Left lung (tissue), 10 donors: ENCODE results near the gene DLGAP4. TPM values are rescaled to one million over a fixed set of nuclear protein-coding genes. Genes with fewer than 3 reads are reported as not detected.
"Not testable (repeated sequence)": the region's sequence is repeated elsewhere in the genome, so short reads cannot be mapped to it uniquely, and the experiment has no call there.

Source experiments
- ATAC-seq: fragments of 200-7000 bp; cut with Tn5 transposase; one replicate; pipeline ENCODE4 v1.9.1; 2020; ENCODE audit warnings: moderate library complexity
- DNase-seq, 4 donors: peaks; one replicate each; pipeline ENCODE4 v3.0.0-alpha.2; 2013 to 2020
- H3K27ac ChIP-seq, 2 donors: fragments of 200-600 bp; sonication (generic) in 1 of 2; one replicate each; pipeline versions ENCODE4 v1.5.0 to v1.8.0; 2020 to 2021
- H3K27me3 ChIP-seq, 2 donors: fragments of 200-600 bp; sonication (generic) in 1 of 2; one replicate each; pipeline versions ENCODE4 v1.5.0 to v1.8.0; 2020 to 2021
- H3K36me3 ChIP-seq, 2 donors: fragments of 200-600 bp; sonication (generic) in 1 of 2; one replicate each; pipeline versions ENCODE4 v1.5.0 to v1.8.0; 2020 to 2021
- H3K4me1 ChIP-seq, 2 donors: fragments of 200-600 bp; one replicate each; pipeline ENCODE4 v1.8.0; 2021
- H3K4me3 ChIP-seq, 2 donors: fragments of 200-600 bp; sonication (generic) in 1 of 2; one replicate each; pipeline versions ENCODE4 v1.5.0 to v1.8.0; 2020 to 2021; ENCODE audit warnings: mild to moderate bottlenecking in 1 of 2
- H3K9me3 ChIP-seq, 2 donors: fragments of 200-600 bp; sonication (generic) in 1 of 2; one replicate each; pipeline versions ENCODE4 v1.5.0 to v1.8.0; 2020 to 2021
- intact Hi-C, 2 donors: fragments of 100-400 bp; cut with DNase I; formaldehyde crosslinking; loops; one replicate each; pipeline versions ENCODE4 v1.11.2 to v1.14.2; 2022
- polyA plus RNA-seq, 6 donors: library from polyadenylated mRNA; unstranded; fragments of 120-200 nt; gene quantifications; one replicate each; pipeline ENCODE4 v1.2.1, GENCODE V29; 2013; ENCODE audit not compliant: insufficient read length in 6 of 6
- total RNA-seq, 2 donors: library from RNA; stranded (reverse); fragmentation: NEBNext Ultra II Directional; extraction: Animal tissue kit (Norgen Biotek cat#: 25700); gene quantifications; one replicate each; pipeline ENCODE4 v1.2.1, GENCODE V29; 2021
- TF ChIP-seq, protein P1 (sequence below), 2 donors: fragments of 200-600 bp; sonication (generic) in 1 of 2; IDR thresholded peaks; one replicate each; pipeline versions ENCODE4 v1.5.0 to v1.8.0; 2021; ENCODE audit warnings: antibody characterized with exemption in 2 of 2
- donor health status: DM: no; HTN: yes; CAD: no.
- donor health status: DM: no; HTN: no; CAD: no.

Gene DLGAP4
- total and polyA plus RNA-seq, 8 donors, result 53.5 to 84.3 (median 72.1) TPM

DNA sequence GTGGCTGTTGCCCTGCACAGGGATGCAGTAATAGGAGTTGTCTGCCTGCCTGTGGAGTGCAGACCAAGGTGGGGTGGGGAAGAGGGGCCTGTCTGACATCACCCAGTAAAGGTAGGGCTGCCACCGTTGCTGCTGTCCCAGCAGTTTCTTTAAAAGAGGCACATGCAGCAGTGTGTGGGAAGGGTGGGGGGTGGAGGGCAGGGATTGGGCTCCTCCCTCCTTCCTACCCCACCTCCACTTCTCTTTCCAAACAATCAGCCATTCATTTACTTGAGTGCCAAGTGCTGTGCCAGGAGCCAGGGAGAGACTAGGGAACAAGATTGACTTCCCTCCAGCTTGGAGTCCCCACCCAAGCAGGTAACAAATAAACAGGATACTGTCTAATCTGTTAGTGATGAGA, 168.4 kb downstream of the DLGAP4 start:
- intact Hi-C loops, result no loop called here

DNA sequence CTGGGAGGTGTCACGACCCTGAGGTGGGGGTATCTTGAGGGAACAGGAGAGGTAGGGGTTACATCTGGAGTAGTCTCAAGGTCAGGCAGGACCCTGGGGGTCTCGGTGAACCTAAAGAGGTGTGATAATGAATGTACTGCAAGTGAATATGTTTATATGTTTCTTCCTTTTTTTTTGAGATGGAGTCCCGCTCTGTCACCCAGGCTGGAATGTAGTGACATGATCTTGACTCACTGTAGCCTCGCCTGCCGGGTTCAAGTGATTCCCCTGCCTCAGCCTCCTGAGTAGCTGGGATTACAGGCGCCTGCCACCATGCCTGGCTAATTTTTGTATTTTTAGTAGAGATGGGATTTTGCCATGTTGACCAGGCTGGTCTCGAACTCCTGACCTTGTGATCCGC, 168.9 kb downstream of the DLGAP4 start:
- H3K4me3 ChIP-seq, ATAC-seq, H3K27me3 ChIP-seq, H3K9me3 ChIP-seq, intact Hi-C loops, DNase-seq, H3K36me3 ChIP-seq: not testable (repeated sequence)
- H3K4me1 ChIP-seq, result peaks cover 34 to 84% of the 10 kb centered on the region in 2 donors
- peak overlapping the region; percentile 31 to 42 for H3K27ac ChIP-seq

More for the DNA sequence above, 168.4 kb downstream of the DLGAP4 start:
- Histone ChIP-seq H3K27ac (peak overlapping the region; percentile 42 to 72), H3K27me3 (no peaks in the 10 kb centered on the region), H3K9me3 (no peaks in the 10 kb centered on the region), H3K36me3 (no peaks in the 10 kb centered on the region), H3K4me1 (peaks cover 33 to 87% of the 10 kb centered on the region in 2 donors), H3K4me3 (no peak overlapping the region)
- peak; percentile 57 for ATAC-seq
- no peak for DNase-seq
- TF ChIP-seq, protein P1, sequence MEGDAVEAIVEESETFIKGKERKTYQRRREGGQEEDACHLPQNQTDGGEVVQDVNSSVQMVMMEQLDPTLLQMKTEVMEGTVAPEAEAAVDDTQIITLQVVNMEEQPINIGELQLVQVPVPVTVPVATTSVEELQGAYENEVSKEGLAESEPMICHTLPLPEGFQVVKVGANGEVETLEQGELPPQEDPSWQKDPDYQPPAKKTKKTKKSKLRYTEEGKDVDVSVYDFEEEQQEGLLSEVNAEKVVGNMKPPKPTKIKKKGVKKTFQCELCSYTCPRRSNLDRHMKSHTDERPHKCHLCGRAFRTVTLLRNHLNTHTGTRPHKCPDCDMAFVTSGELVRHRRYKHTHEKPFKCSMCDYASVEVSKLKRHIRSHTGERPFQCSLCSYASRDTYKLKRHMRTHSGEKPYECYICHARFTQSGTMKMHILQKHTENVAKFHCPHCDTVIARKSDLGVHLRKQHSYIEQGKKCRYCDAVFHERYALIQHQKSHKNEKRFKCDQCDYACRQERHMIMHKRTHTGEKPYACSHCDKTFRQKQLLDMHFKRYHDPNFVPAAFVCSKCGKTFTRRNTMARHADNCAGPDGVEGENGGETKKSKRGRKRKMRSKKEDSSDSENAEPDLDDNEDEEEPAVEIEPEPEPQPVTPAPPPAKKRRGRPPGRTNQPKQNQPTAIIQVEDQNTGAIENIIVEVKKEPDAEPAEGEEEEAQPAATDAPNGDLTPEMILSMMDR (IDR thresholded peaks at IDR 0.05), result no peak

DNA sequence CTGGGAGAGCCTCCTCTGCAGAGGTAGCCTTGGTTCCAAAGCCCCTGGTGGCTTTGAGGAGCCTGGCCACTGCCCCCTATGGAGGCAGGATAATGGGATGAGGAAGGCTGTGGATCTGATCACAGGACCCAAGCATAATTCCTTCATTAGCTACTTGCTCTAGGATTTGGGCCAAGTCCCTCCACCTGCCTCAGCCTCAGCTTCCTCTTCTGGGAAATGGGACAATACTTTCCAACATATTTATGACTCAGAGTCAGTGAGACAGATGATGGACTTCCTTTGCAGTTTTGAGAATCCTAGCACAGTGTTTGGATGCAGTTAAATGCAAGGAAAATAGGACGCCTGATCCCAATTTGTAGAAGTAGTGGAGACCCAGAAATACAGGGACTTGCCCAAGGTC, 171.3 kb downstream of the DLGAP4 start:
- no peak for DNase-seq
- H3K27ac ChIP-seq, result no peak overlapping the region
- TF ChIP-seq, protein P1 (IDR thresholded peaks at IDR 0.05), result no peak
- peaks cover 26 to 79% of the 10 kb centered on the region in 2 donors for H3K4me1 ChIP-seq
- H3K4me3 ChIP-seq, result no peak overlapping the region
- intact Hi-C loops, result no loop called here
- no peaks in the 10 kb centered on the region for H3K36me3 ChIP-seq
- no peaks in the 10 kb centered on the region for H3K9me3 ChIP-seq
- ATAC-seq, result no peak
- no peaks in the 10 kb centered on the region for H3K27me3 ChIP-seq

DNA sequence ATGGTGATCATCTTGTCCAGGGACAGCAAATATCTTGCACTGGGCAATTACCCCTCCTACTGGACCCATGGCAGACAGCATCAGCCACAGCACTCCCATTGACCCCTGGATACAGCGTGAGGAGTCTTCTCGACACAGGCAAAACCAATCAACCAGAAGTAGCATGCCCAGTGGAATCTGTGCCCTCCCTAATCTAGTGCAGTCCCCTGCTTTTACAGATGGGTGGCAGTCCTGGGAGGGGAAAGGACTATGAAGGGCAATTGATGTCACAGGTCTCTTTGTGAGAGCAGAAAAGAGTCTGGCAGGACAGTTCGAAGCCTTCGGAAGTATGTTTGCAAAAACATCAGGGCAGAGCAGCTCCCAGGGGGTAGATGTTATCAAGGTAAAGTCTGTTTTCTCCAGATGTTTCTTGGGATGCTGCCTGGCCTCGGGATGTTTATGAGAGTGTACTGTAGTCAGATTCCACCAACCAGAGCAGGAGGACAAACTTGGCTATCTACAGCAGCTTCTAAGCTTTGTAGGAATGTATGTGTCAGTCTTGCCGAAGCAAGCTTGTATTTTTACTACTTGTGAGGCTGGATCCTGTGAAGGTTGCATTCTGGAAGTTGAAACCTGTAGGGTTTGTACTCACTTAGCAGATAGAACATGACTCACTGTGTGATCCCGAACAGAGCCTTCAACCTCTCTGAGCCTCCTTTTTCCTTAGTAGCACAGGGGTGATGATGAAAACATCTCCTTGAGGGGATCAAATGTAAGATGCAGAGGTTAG, 172.2 kb downstream of the DLGAP4 start:
- no peak overlapping the region for H3K4me3 ChIP-seq
- TF ChIP-seq, protein P1 (IDR thresholded peaks at IDR 0.05), result no peak
- no peaks in the 10 kb centered on the region for H3K36me3 ChIP-seq
- H3K27me3 ChIP-seq, result no peaks in the 10 kb centered on the region
- H3K27ac ChIP-seq, result no peak overlapping the region
- H3K4me1 ChIP-seq, result peaks cover 24 to 79% of the 10 kb centered on the region in 2 donors
- ATAC-seq (no peak), DNase-seq (no peak)
- intact Hi-C loops, result no loop called here
- H3K9me3 ChIP-seq, result no peaks in the 10 kb centered on the region

DNA sequence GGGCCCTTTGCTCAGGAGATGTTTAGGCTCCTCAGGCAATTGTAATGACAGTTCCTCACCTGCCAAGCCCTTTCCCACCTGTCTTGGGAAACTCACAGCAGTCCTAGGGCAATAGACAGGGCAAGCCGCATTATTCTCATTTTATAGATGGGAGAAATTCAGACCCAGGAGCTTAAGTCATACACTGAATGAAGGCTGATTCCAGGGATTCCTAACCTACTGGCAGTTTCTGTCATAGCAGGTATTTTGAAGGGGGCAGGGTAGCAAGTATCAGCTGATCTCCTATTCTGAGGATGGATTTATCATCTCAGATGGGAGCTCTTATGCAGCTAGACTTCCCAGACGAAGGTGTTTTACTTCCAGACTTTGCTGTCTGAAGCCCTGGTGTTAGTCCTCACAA, 173.8 kb downstream of the DLGAP4 start:
- TF ChIP-seq, protein P1 (IDR thresholded peaks at IDR 0.05), result no peak
- H3K4me3 ChIP-seq, result no peak overlapping the region
- intact Hi-C loops, result no loop called here
- DNase-seq (no peak), ATAC-seq (no peak)
- peak overlapping the region in 1 of 2 donors; percentile 14 for H3K27ac ChIP-seq
- H3K27me3 ChIP-seq, result no peaks in the 10 kb centered on the region
- no peaks in the 10 kb centered on the region for H3K36me3 ChIP-seq
- peaks cover 27 to 75% of the 10 kb centered on the region in 2 donors for H3K4me1 ChIP-seq
- no peaks in the 10 kb centered on the region for H3K9me3 ChIP-seq
